Stimulated activated CD4-positive, alpha-beta T cell treated with anti-CD3 and anti-CD28 coated beads, Interleukin-15, amount 100 ng/mL, for 48 hours (primary cell): ENCODE results near the gene RPS28.
"Not testable (repeated sequence)": the region's sequence is repeated elsewhere in the genome, so short reads cannot be mapped to it uniquely, and the experiment has no call there.

ENCODE experiments used
- DNase-seq, 2 donors: peaks; one replicate each; pipeline ENCODE4 v3.0.0-alpha.2; 2020; ENCODE audit warnings: low read depth in 2 of 2

The RPS28 gene

GRCh38 chr19:8320564-8321066, 681 bp upstream of the RPS28 start:
- DNase-seq, result no peak

GRCh38 chr19:8321986-8322637, 816 bp downstream of the RPS28 start:
- DNase-seq, result no peak

GRCh38 chr19:8322638-8322997, 1.3 kb downstream of the RPS28 start:
- DNase-seq, result no peak

- no peak for DNase-seq
These were observed 2.5 kb downstream of the RPS28 start for GRCh38 chr19:8323781-8324185.

- no peak for DNase-seq
These were observed 3.1 kb downstream of the RPS28 start for GRCh38 chr19:8324186-8325050.

- DNase-seq, result no peak
These were observed 4.2 kb downstream of the RPS28 start for GRCh38 chr19:8325454-8325853.

- DNase-seq, result no peak
These were observed 8.7 kb downstream of the RPS28 start for GRCh38 chr19:8329996-8330395.

- DNase-seq, result no peak
These were observed 10.1 kb downstream of the RPS28 start for GRCh38 chr19:8331263-8331845.

GRCh38 chr19:8332976-8333766, 11.9 kb downstream of the RPS28 start:
- no peak for DNase-seq

- no peak for DNase-seq
These were observed 12.6 kb downstream of the RPS28 start for GRCh38 chr19:8333767-8334457.

GRCh38 chr19:8334458-8335342, 13.4 kb downstream of the RPS28 start:
- DNase-seq, result no peak

- no peak for DNase-seq
These were observed 14.2 kb downstream of the RPS28 start for GRCh38 chr19:8335343-8336071.

GRCh38 chr19:8336072-8336569, 14.8 kb downstream of the RPS28 start:
- no peak for DNase-seq

- no peak for DNase-seq
These were observed 15.4 kb downstream of the RPS28 start for GRCh38 chr19:8336660-8337059.

- no peak for DNase-seq
These were observed 16.4 kb downstream of the RPS28 start for GRCh38 chr19:8337728-8338127.

- no peak for DNase-seq
These were observed 17.5 kb downstream of the RPS28 start for GRCh38 chr19:8338835-8339234.

- DNase-seq, result no peak
These were observed 19.2 kb downstream of the RPS28 start for GRCh38 chr19:8340341-8341096.

- DNase-seq, result not testable (repeated sequence)
These were observed 20.2 kb downstream of the RPS28 start for GRCh38 chr19:8341504-8341903.

- no peak for DNase-seq
These were observed 21.0 kb downstream of the RPS28 start for GRCh38 chr19:8342316-8342683.
